ENCODE results near the gene ARL4A. TPM values are rescaled to one million over a fixed set of nuclear protein-coding genes. Genes with fewer than 3 reads are reported as not detected.

The ARL4A gene
- total and polyA plus RNA-seq, 2 of the 8 experiments (the other 6 are each of a cell fraction or from before 2014, with no cell fraction given), result 14.5 to 29.2 TPM

GRCh38 chr7:12719141-12719919 is 31.9 kb downstream of the ARL4A start:
- ChIA-PET POLR2A (ENCODE audit: partially characterized antibody) (interaction anchor here (0.7 kb wide), 1 partner anchor 63 kb away, joined by 4 read pairs; no protein-coding TSS in a partner anchor), CTCF (ENCODE audit: partially characterized antibody) (interaction anchor here (0.5 to 1.4 kb wide), 5 partner anchors 18 to 480 kb away, joined by 3 to 4 read pairs (median 3); no protein-coding TSS in a partner anchor)
- no peak overlapping the region for H3K9ac ChIP-seq (replicated peaks in 1 of 4; ENCODE audit: extremely low read depth in 1 of 4, low read depth in 3 of 4, low read length in 3 of 4)
- no peak overlapping the region for H2BK120ac ChIP-seq (replicated peaks; ENCODE audit: low read depth, low read length)
- H3K9me3 ChIP-seq (ENCODE audit: insufficient read depth in 2 of 2, low read depth in 1 of 2, low read length in 1 of 2), result no peaks in the 10 kb centered on the region
- H3K23me2 ChIP-seq (ENCODE audit: low read depth, low read length), result no peaks in the 10 kb centered on the region
- no peak overlapping the region for H2AK5ac ChIP-seq (ENCODE audit: low read depth, low read length)
- H3K79me2 ChIP-seq (ENCODE audit: control insufficient read depth in 1 of 2, insufficient read depth in 2 of 2, low read length in 2 of 2), result no peaks in the 10 kb centered on the region
- H3K27ac ChIP-seq (ENCODE audit: low read depth, low read length), result no peak overlapping the region
- no peaks in the 10 kb centered on the region for H3K79me1 ChIP-seq (ENCODE audit: low read depth, low read length)
- no peak overlapping the region for H3K4me3 ChIP-seq (ENCODE audit: extremely low read depth in 1 of 4, insufficient read depth in 2 of 4, low read depth in 3 of 4, low read length in 4 of 4)
- WGBS, 2 experiments (ENCODE audit: extremely low coverage in 1 of 2, insufficient coverage in 1 of 2, insufficient read length in 1 of 2, insufficient replicate concordance in 2 of 2, low coverage in 1 of 2, low lambda C conversion rate in 2 of 2, missing lambda C conversion rate in 1 of 2), result 83% methylated on average over 5 of the region's 5 CpGs; no CpG with 5 or more reads in 1 of the 2 experiments
- no peak overlapping the region for H2BK12ac ChIP-seq (ENCODE audit: low read depth, low read length)
- H3K56ac ChIP-seq (replicated peaks; ENCODE audit: insufficient read length, low read depth, low read length), result no peak overlapping the region
- no peaks in the 10 kb centered on the region for H4K20me1 ChIP-seq (replicated peaks in 1 of 2; ENCODE audit: control insufficient read depth in 1 of 2, insufficient read depth in 2 of 2, low read length in 2 of 2)
- FAIRE-seq (no peak), DNase-seq (ENCODE audit: low read depth in 1 of 2, low spot score in 2 of 2) (no peak)
- no peak overlapping the region for H4K91ac ChIP-seq (replicated peaks; ENCODE audit: insufficient read length, low read length)
- peaks cover 4 to 15% (median 10%) of the 10 kb centered on the region in 4 experiments for H3K4me1 ChIP-seq (replicated peaks in 1 of 4; ENCODE audit: control insufficient read depth in 3 of 4, insufficient read depth in 4 of 4, low read length in 3 of 4)
- TF ChIP-seq POLR2A (IDR thresholded peaks at IDR 0.05; ENCODE audit: control extremely low read depth in 1 of 2, low read depth in 2 of 2, low read length in 2 of 2), result no peak
- no peak for TF ChIP-seq CBX5 (IDR thresholded peaks at IDR 0.05; ENCODE audit: low read depth, low read length)
- TF ChIP-seq TEAD4 (IDR thresholded peaks at IDR 0.05; ENCODE audit: low read depth, low read length), result no peak
- TF ChIP-seq YY1 (IDR thresholded peaks at IDR 0.05; ENCODE audit: low read depth, low read length), result no peak
- no peak for TF ChIP-seq EZH2 (IDR thresholded peaks at IDR 0.05; ENCODE audit: low read depth, low read length, severe bottlenecking)
- no peak for TF ChIP-seq CBX8 (IDR thresholded peaks at IDR 0.05; ENCODE audit: borderline replicate concordance, low read depth, low read length)
- no peak for TF ChIP-seq EGR1 (IDR thresholded peaks at IDR 0.05; ENCODE audit: borderline replicate concordance, low read depth, low read length)
- H2AFZ ChIP-seq (ENCODE audit: low read length), result no peak overlapping the region
- no peak overlapping the region for H4K5ac ChIP-seq (ENCODE audit: insufficient read length, low read depth, low read length)
- no peak overlapping the region for H3K4ac ChIP-seq (replicated peaks; ENCODE audit: insufficient read length, low read depth, low read length)
- no peak overlapping the region for H3K23ac ChIP-seq (ENCODE audit: insufficient read length)
- H4K8ac ChIP-seq (ENCODE audit: extremely low read depth, insufficient read depth, low read length), result no peak overlapping the region
- no peak overlapping the region for H3K4me2 ChIP-seq (ENCODE audit: insufficient read depth in 1 of 2, low read depth in 2 of 2, low read length in 2 of 2)
- peaks cover 0 to 3% (median 0%) of the 10 kb centered on the region in 4 experiments; a peak in 1 of 7 replicates for H3K27me3 ChIP-seq (replicated peaks in 1 of 4; ENCODE audit: control insufficient read depth in 3 of 4, extremely low read depth in 1 of 4, insufficient read depth in 3 of 4, low read length in 3 of 4)
- H2BK20ac ChIP-seq (ENCODE audit: low read length), result no peak overlapping the region
- H3K36me3 ChIP-seq (ENCODE audit: control insufficient read depth in 2 of 4, insufficient read depth in 4 of 4, low read length in 3 of 4), result no peaks in the 10 kb centered on the region
- H2BK15ac ChIP-seq (ENCODE audit: low read length), result no peak overlapping the region
- H3K14ac ChIP-seq (ENCODE audit: insufficient read length), result no peak overlapping the region
- H3K18ac ChIP-seq (ENCODE audit: extremely low read depth, low read length), result no peak overlapping the region
- no peak overlapping the region for H2BK5ac ChIP-seq (ENCODE audit: low read depth, low read length)

All from H1 (cell line).